Measurements from ENCODE around the gene ZC2HC1C. TPM values are rescaled to one million over a fixed set of nuclear protein-coding genes. Genes with fewer than 3 reads are reported as not detected.
A peak's percentile ranks its signal among the peaks of the same experiment; 100 is the strongest.

The ZC2HC1C gene
- total and polyA plus RNA-seq, 9 of the 15 experiments (the other 6 are each of a cell fraction or from before 2014, with no cell fraction given): 6.3 to 9.2 (median 7.7) TPM

GRCh38 chr14:75069121-75069810 is at the start of gene ZC2HC1C (continued):
- no peak for TF ChIP-seq SAFB (IDR thresholded peaks at IDR 0.05; ENCODE audit: borderline replicate concordance, low read depth, low read length)
- no peak for TF ChIP-seq SMARCE1 (IDR thresholded peaks at IDR 0.05)
- TF ChIP-seq MYC (IDR thresholded peaks at IDR 0.05; ENCODE audit: low read depth, low read length): peak; percentile 97
- TF ChIP-seq MYC (CRISPR knock-in tag; IDR thresholded peaks at IDR 0.05; ENCODE audit: borderline replicate concordance, low read depth): no peak
- peak; percentile 97 for TF ChIP-seq CTBP1 (IDR thresholded peaks at IDR 0.05; ENCODE audit: borderline replicate concordance)
- TF ChIP-seq HES1 (IDR thresholded peaks at IDR 0.05; ENCODE audit: low read depth): no peak
- TF ChIP-seq ZNF280A (IDR thresholded peaks at IDR 0.05; ENCODE audit: low read depth, partially characterized antibody): no peak
- no peak for TF ChIP-seq TCF15 (CRISPR knock-in tag; IDR thresholded peaks at IDR 0.05)
- no peak for TF ChIP-seq STAT6 (CRISPR knock-in tag; IDR thresholded peaks at IDR 0.05)
- no peak for TF ChIP-seq SRSF7 (optimal IDR thresholded peaks at IDR 0.05; ENCODE audit: low read depth, low read length)
- peak; percentile 59 for TF ChIP-seq FOSL1 (tag; conservative IDR thresholded peaks at IDR 0.05)
- TF ChIP-seq DPF2 (IDR thresholded peaks at IDR 0.05): no peak; the same call in 1 of the 2 replicates
- TF ChIP-seq PBX2 (CRISPR knock-in tag; IDR thresholded peaks at IDR 0.05; ENCODE audit: low read depth): no peak
- no peak for TF ChIP-seq PBX2 (tag; conservative IDR thresholded peaks at IDR 0.05; ENCODE audit: low read depth)
- peak; percentile 53 to 77; a peak in 2 of 4 replicates for TF ChIP-seq UBTF (IDR thresholded peaks at IDR 0.05; ENCODE audit: borderline replicate concordance in 1 of 2, low read depth in 2 of 2, low read length in 2 of 2)
- TF ChIP-seq ZNF24 (IDR thresholded peaks at IDR 0.05): no peak
- TF ChIP-seq ZKSCAN3 (CRISPR knock-in tag; IDR thresholded peaks at IDR 0.05): no peak
- TF ChIP-seq ZNF324 (CRISPR knock-in tag; IDR thresholded peaks at IDR 0.05): no peak

Data from K562 (cell line).